ENCODE measurements around the gene TRIP4. TPM values are rescaled to one million over a fixed set of nuclear protein-coding genes. Genes with fewer than 3 reads are reported as not detected.

Gene TRIP4
- total and polyA plus RNA-seq, 8 donors: 23.0 to 47.4 (median 41.1) TPM

DNA sequence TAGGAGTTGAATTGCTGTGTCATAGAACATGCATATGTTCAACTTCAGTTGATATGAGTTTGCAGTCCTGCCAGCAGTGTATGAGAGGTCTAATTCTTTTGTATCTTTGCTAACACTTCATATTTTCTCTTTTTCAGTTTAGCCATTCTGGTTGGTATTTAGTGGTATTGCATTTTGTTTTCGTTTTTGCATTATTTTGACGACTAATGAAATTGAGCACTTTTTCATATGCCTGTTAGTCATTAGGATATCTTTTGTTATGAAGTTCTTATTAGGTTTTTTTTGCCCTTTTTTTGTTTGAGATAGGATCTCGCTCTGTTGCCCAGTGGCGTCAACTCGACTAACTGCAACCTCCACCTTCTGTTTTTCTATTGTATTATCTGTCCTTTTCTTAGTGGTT lies 9.2 kb downstream of the TRIP4 start:
- intact Hi-C loops (cut with DNase I): no loop called here
- TF ChIP-seq, protein P1, sequence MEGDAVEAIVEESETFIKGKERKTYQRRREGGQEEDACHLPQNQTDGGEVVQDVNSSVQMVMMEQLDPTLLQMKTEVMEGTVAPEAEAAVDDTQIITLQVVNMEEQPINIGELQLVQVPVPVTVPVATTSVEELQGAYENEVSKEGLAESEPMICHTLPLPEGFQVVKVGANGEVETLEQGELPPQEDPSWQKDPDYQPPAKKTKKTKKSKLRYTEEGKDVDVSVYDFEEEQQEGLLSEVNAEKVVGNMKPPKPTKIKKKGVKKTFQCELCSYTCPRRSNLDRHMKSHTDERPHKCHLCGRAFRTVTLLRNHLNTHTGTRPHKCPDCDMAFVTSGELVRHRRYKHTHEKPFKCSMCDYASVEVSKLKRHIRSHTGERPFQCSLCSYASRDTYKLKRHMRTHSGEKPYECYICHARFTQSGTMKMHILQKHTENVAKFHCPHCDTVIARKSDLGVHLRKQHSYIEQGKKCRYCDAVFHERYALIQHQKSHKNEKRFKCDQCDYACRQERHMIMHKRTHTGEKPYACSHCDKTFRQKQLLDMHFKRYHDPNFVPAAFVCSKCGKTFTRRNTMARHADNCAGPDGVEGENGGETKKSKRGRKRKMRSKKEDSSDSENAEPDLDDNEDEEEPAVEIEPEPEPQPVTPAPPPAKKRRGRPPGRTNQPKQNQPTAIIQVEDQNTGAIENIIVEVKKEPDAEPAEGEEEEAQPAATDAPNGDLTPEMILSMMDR (IDR thresholded peaks at IDR 0.05): no peak
- no peaks in the 10 kb centered on the region for H3K9me3 ChIP-seq
- H3K4me1 ChIP-seq: no peaks in the 10 kb centered on the region
- H3K27me3 ChIP-seq: no peaks in the 10 kb centered on the region
- no peak overlapping the region for H3K27ac ChIP-seq
- ATAC-seq (no peak), DNase-seq (no peak)
- no peak overlapping the region for H3K4me3 ChIP-seq
- peaks cover 9 to 90% of the 10 kb centered on the region in 2 donors for H3K36me3 ChIP-seq

DNA sequence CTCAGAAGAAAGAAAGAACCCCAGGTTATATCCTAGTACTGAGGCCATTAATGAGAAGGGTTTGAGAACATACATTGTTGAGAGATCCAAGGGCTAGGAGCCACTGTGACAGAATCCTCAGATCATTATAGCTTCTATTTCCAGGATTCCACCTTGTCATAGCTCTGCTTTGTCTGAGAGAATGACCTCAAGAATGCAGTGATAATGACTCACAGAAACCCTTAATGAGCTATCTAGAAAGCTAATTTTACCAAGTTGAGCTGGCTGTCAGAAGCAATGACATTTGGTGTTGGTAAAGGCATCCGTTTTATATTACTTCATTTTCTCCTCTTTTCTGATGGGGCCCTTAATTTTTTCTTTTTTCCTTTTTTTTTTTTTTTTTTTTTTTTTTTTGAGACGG lies 10.9 kb downstream of the TRIP4 start:
- H3K9me3 ChIP-seq: no peaks in the 10 kb centered on the region
- intact Hi-C loops (cut with DNase I): no loop called here
- DNase-seq (no peak), ATAC-seq (no peak)
- no peak overlapping the region for H3K4me3 ChIP-seq
- no peaks in the 10 kb centered on the region for H3K4me1 ChIP-seq
- H3K27me3 ChIP-seq: no peaks in the 10 kb centered on the region
- H3K36me3 ChIP-seq: peaks cover 9 to 95% of the 10 kb centered on the region in 2 donors
- H3K27ac ChIP-seq: no peak overlapping the region
- TF ChIP-seq, protein P1 (IDR thresholded peaks at IDR 0.05): no peak

DNA sequence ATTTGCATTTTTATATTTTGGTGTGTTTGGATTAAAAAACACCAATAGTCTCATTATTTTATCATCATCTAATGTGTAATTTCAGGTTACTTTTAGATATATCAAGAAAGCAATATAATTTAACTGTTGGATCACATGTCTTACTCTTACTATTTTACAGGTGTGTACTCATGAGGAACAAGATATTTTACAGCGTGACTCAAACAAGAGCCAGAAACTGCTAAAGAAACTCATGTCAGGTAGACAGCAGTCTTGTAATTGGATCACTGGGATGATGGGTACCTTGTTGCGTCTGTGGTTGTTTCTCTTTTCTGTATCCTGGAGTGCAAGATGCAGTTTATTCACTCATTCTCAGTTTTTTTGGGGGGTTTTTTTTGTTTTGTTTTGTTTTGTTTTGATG lies 12.9 kb downstream of the TRIP4 start:
- Histone ChIP-seq H3K4me3 (no peak overlapping the region), H3K27me3 (no peaks in the 10 kb centered on the region), H3K27ac (no peak overlapping the region), H3K9me3 (no peaks in the 10 kb centered on the region), H3K4me1 (no peaks in the 10 kb centered on the region), H3K36me3 (peaks cover 9 to 95% of the 10 kb centered on the region in 2 donors)
- intact Hi-C loops (cut with DNase I): no loop called here
- no peak for DNase-seq
- no peak for ATAC-seq
- TF ChIP-seq, protein P1 (IDR thresholded peaks at IDR 0.05): no peak

DNA sequence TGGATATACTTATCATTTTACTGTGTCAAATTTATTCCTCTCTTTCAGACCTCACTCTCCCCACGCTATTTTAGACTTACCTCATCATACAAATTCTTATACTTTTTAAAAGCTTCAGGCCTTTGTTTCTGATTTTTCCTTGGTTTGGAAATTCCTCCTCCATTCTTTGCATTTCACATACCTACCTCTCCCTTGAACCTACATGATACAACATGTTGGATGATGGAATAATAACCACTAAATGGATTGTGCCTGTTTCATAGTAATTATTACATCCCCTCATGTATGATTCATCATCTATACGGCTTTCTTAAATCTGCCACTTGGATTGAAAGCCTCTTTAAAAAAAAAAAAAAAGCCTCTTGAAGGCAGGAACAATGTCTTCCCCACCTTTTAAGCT lies 24.6 kb downstream of the TRIP4 start:
- no peaks in the 10 kb centered on the region for H3K9me3 ChIP-seq
- intact Hi-C loops (cut with DNase I): no loop called here
- H3K4me1 ChIP-seq: no peaks in the 10 kb centered on the region
- TF ChIP-seq, protein P1 (IDR thresholded peaks at IDR 0.05): no peak
- no peak overlapping the region for H3K4me3 ChIP-seq
- no peak overlapping the region for H3K27ac ChIP-seq
- peaks cover 0 to 91% of the 10 kb centered on the region in 2 donors for H3K36me3 ChIP-seq
- DNase-seq (no peak), ATAC-seq (no peak)
- no peaks in the 10 kb centered on the region for H3K27me3 ChIP-seq

DNA sequence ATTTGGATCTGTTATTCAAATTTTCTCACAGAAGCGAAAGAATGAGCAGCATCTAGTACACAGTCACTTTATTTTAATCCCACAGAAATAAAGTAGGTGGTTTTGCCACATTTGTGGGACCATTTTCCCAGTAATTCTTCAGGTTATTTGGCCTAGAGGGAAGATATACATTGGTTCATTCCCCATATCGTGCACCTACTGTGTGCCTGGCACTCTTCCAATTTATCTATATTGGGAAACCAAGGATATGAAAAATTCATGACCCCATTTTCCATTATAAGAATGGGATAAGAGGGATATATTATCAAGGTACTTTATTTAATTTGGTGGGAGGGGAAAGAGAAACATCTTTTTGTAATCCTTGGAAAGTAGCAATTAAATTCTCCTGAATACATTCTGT lies 35.1 kb downstream of the TRIP4 start:
- peaks cover 0 to 100% of the 10 kb centered on the region in 2 donors for H3K36me3 ChIP-seq
- no peak for DNase-seq
- intact Hi-C loops (cut with DNase I): loop anchor here in 1 of 2 donors (10.0 kb wide), 1 partner anchor 232 kb away; no protein-coding TSS in a partner anchor
- H3K4me1 ChIP-seq: no peaks in the 10 kb centered on the region
- no peaks in the 10 kb centered on the region for H3K27me3 ChIP-seq
- no peak overlapping the region for H3K4me3 ChIP-seq
- H3K9me3 ChIP-seq: no peaks in the 10 kb centered on the region
- TF ChIP-seq, protein P1 (IDR thresholded peaks at IDR 0.05): no peak
- no peak for ATAC-seq
- H3K27ac ChIP-seq: no peak overlapping the region
